NCI-H146 (cell line): Measurements from ENCODE around the gene KCTD15.

Experiments
- DNase-seq: peaks from one replicate; lab custom pipeline; 2025; lab: John Stamatoyannopoulos, UW

Gene KCTD15

GRCh38 chr19:33771384-33772101, 25.1 kb upstream of the KCTD15 start:
- peak; percentile 39 for DNase-seq

DNA sequence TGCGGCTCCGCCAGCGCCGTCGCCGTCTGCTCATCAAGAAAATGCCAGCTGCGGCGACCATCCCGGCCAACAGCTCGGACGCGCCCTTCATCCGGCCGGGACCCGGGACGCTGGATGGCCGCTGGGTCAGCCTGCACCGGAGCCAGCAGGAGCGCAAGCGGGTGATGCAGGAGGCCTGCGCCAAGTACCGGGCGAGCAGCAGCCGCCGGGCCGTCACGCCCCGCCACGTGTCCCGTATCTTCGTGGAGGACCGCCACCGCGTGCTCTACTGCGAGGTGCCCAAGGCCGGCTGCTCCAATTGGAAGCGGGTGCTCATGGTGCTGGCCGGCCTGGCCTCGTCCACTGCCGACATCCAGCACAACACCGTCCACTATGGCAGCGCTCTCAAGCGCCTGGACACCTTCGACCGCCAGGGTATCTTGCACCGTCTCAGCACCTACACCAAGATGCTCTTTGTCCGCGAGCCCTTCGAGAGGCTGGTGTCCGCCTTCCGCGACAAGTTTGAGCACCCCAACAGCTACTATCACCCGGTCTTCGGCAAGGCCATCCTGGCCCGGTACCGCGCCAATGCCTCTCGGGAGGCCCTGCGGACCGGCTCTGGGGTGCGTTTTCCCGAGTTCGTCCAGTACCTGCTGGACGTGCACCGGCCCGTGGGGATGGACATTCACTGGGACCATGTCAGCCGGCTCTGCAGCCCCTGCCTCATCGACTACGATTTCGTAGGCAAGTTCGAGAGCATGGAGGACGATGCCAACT, 24.4 kb upstream of the KCTD15 start:
- DNase-seq = no peak

DNA sequence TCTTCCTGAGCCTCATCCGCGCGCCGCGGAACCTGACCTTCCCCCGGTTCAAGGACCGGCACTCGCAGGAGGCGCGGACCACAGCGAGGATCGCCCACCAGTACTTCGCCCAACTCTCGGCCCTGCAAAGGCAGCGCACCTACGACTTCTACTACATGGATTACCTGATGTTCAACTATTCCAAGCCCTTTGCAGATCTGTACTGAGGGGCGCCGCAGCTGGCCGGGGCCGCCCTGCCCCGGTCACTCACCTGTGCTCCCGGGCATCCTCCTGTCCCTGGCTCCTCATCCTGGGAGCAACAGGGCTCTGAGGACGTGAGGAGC, 23.9 kb upstream of the KCTD15 start:
- no peak for DNase-seq

DNA sequence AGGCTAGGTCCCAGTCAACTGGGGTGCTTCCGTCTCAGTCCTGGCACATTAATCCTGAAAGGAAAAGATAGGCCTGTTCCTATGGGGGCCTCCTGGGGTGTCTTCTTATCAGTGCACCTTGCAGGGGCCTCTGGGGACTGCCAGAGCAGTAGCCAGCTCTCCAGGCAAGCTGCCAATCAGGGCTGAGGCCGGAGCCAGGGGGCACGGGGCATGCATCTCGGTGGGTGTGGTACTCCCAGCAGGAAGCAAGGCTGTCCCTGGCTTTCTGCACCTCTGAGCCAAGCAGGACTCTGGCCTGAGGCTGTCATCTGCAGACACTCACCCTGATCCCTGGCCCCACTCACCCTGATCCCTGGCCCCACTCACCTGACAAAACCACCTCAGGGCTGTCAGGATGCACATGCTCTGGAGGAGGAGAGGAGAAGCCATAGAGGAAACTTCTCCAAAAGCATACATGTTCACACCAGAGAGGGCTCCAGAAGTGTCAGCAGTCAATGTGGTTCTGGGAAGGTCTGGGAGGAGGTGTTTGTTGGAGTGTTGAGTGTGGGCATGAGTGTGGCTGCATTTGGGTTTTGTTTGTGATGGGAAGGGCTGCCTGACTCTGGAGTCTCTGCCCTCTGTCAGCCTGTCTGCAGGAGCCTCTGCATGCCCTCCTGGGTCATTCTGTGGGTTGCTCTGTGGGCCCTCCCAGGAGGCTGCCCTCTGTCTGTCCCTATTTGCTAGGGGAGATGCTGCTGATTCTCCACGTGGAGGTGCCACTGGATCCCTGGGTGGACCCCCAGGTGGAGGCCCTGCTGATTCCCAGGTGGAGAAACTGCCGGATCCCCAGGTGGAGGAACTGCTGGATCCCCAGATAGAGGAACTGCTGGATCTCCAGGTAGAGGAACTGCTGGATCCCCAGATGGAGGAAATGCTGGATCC, 22.7 kb upstream of the KCTD15 start:
- DNase-seq = no peak

DNA sequence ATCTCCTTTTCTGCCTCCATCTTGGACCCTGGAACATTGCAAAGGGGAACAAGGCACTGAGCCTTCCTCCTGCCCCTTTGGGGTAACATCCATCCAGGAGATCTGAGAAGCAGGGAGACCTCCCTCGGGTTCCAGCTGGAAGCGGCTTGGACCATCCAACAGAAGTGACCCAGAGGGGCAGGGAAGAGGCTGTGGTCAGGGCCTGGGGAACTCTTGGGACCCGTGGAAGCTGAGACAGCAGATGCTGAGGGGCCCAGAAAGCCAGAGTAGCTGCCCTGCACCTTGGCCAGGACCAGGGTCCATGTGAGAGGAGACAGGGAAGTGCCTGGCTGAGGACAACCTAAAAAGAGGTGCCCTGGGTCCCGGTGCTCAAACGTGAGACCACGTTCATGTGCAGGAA, 21.9 kb upstream of the KCTD15 start:
- no peak for DNase-seq

GRCh38 chr19:33775731-33776487, 20.8 kb upstream of the KCTD15 start:
- DNase-seq = no peak

GRCh38 chr19:33777351-33777750, 19.3 kb upstream of the KCTD15 start:
- DNase-seq = no peak

GRCh38 chr19:33777753-33778088, 18.9 kb upstream of the KCTD15 start:
- DNase-seq = no peak

DNA sequence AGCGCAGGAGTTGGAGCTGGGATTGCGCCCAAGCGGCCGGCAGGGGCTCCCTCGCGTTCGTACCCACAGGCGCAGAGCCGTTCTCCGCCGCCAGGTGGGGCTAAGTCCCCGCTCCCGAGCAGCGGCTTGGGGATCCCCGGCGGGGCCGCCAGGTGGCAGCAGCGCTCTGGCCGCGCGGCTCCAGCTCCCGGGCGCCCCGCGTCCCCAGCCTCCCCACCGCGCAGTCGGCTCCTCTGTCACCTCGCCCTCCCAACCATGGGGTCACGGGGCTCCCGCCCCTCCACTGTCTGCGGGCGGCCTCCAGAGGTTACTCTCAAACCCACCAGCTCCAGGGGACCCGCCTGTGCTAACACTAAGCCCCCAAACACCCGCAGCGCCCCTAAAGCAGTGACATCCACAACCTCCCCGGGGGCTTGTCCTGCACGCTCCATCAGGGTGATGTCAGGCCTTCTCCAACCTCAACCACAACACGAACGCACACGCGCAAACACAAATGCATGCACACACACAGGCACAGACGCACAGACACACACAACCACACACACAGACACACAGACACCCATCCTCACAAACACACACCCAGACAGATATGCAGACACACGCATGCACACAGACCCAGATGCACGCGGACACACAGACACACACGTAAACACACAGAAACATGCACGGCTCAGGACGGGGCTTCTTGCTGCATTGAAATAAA, 18.4 kb upstream of the KCTD15 start:
- peak; percentile 56 for DNase-seq

DNA sequence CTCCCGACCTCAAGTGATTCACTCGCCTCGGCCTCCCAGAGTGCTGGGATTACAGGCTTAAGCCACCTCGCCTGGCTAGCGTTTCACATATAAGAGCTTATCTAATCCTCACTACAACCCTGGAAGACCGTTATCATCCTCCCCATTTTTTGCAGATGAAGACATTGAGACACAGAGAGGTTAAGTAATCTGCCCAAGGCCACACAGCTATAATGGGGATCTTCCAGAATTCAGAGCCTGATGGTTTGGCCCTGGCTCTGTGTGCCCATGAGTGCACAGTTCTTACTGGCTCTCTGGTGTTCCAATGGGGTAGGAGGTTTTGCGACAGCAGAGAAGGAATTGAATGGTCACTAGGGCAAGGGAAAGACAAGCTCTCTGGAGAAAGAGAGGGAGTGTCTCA, 16.8 kb upstream of the KCTD15 start:
- no peak for DNase-seq

GRCh38 chr19:33780251-33780650, 16.4 kb upstream of the KCTD15 start:
- DNase-seq = no peak

- no peak for DNase-seq
Observed at GRCh38 chr19:33780746-33781145, 15.9 kb upstream of the KCTD15 start.

GRCh38 chr19:33781415-33781935, 15.2 kb upstream of the KCTD15 start:
- no peak for DNase-seq

DNA sequence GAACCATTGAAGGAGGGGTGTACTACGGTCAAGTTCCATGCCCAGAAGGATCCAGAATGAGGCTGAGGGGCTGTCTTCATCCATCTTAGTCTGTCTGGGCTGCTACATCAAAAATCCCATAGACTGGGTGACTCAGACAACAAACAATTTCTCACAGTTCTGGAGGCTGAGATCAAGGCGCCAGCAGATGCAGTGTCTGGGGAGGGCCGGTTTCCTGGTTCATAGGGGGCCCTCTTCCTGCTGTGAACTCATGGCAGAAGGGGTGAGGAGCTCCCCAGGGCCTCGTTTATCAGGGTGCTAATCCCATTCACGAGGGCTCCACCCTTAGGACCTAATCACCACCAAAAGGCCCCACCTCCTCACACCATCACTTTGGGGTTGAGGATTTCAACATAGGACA, 14.7 kb upstream of the KCTD15 start:
- DNase-seq = no peak

DNA sequence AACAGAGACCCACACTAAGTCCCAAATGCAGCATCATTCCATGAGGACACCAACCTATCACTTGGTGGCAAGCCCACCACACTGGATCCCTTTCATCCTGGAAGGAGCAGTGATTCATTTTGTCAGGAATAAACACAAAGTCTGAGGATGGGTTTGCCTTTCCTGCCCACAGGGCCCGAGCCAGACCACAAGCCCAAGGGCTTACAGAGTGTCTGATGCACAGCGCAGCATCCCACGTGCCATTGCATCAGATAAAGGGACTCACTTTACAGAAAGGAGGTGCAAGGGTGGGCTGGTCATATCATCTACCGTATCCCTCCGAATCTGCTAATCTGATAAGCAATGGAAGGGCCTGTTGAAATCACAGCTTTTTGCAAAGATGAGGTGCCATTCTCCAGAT, 12.2 kb upstream of the KCTD15 start:
- no peak for DNase-seq

GRCh38 chr19:33785795-33786194, 10.9 kb upstream of the KCTD15 start:
- DNase-seq = no peak

- no peak for DNase-seq
Observed at GRCh38 chr19:33788676-33789075, 8.0 kb upstream of the KCTD15 start.

DNA sequence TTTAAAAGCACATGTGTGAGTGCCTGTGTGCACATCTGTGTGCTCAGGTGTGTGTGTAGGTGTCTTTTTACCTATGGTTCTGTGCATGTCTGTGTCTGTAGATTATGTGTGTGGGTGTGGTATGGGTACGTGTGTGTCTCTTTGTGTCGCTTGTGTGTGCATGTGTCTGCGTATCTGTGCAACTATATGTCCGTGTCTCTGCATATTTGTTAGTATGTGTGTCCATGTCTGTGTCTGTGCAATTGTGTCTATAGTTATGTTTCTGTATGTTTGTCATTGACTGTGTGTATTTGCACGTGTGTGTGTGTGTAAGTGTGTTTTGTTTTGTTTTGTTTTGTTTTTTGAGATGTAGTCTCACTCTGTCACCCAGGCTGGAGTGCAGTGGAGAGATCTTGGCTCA, 7.3 kb upstream of the KCTD15 start:
- no peak for DNase-seq

GRCh38 chr19:33794683-33795369, 1.8 kb upstream of the KCTD15 start:
- no peak for DNase-seq

GRCh38 chr19:33795370-33796163, 1.1 kb upstream of the KCTD15 start:
- DNase-seq = peak; percentile 24
